Activated CD8-positive, alpha-beta memory T cell treated with anti-CD3 and anti-CD28 coated beads, Interleukin-2, amount 10 ng/mL, durations not matched to agents 7 days and 5 days (primary cell): ENCODE results near the gene IL32. TPM values are rescaled to one million over a fixed set of nuclear protein-coding genes. Genes with fewer than 3 reads are reported as not detected.

Experiments
- ATAC-seq: fragments of 150-1000 bp; cut with Tn5 transposase; one replicate; pipeline ENCODE4 v1.10.0; 2021; ENCODE audit warnings: moderate library complexity
- CTCF ChIA-PET: fragments of 350-600 bp; sonication (Branson Sonifier 250); formaldehyde crosslinking; loops from one replicate; lab custom pipeline; 2021; ENCODE audit warnings: antibody characterized with exemption; lab: Charles Lee
- DNase-seq: peaks from one replicate; pipeline ENCODE4 v3.0.0-alpha.2; 2020
- H3K27ac Mint-ChIP-seq: one replicate; pipeline ENCODE4 v1.8.0; 2021; ENCODE audit warnings: mild to moderate bottlenecking, mixed read lengths
- H3K27me3 Mint-ChIP-seq: one replicate; pipeline ENCODE4 v1.8.0; 2021; ENCODE audit warnings: mixed read lengths
- H3K36me3 Mint-ChIP-seq: one replicate; pipeline ENCODE4 v1.8.0; 2021; ENCODE audit warnings: mild to moderate bottlenecking, mixed read lengths
- H3K4me1 Mint-ChIP-seq: one replicate; pipeline ENCODE4 v1.8.0; 2021; ENCODE audit warnings: mixed read lengths
- H3K4me3 Mint-ChIP-seq: one replicate; pipeline ENCODE4 v1.8.0; 2021; ENCODE audit warnings: mild to moderate bottlenecking, moderate library complexity, mixed read lengths
- H3K9me3 Mint-ChIP-seq: one replicate; pipeline ENCODE4 v1.8.0; 2022; ENCODE audit warnings: low read depth, mixed read lengths
- total RNA-seq, 2 experiments: library from RNA; stranded (reverse); gene quantifications; one replicate each; pipeline ENCODE4 v1.2.3, GENCODE V29; 2021

IL32 gene
- total RNA-seq, 2 experiments from 2014 or later: 2,870 to 3,468 TPM

DNA sequence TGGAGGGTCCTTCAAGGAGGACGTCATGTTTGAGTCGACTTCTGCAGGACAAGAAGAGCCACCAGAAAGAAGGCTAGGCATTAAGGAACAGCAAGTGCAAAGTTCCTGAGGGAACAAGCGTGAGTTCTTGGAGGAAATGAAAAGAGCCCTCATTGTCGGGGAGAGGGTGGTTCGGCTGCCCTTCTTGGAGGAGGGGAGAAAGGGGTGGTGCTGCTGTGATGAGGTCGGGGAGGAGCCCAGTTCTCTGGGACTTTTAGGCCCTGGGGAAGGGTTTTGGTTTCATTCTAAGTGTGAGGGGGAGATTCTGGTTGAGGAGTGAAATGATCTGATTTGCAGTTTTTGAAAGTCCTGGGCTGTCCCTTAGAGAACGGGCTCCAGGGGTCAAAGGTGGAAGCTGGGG, 32.8 kb upstream of the IL32 start:
- no peaks in the 10 kb centered on the region for H3K9me3 Mint-ChIP-seq
- peaks cover 72% of the 10 kb centered on the region for H3K27me3 Mint-ChIP-seq
- no peak overlapping the region for H3K27ac Mint-ChIP-seq
- H3K36me3 Mint-ChIP-seq: peaks cover 2% of the 10 kb centered on the region
- peaks cover 39% of the 10 kb centered on the region for H3K4me1 Mint-ChIP-seq
- CTCF ChIA-PET: interaction anchor here (0.6 to 17.9 kb wide), 14 partner anchors 9 to 96 kb away, joined by 3 to 370 read pairs (median 26); partner anchors contain the start of genes CLDN6, CLDN9, HCFC1R1 and MMP25
- ATAC-seq (no peak), DNase-seq (no peak)
- H3K4me3 Mint-ChIP-seq: no peak overlapping the region

- Mint-ChIP-seq H3K9me3 (no peaks in the 10 kb centered on the region), H3K27ac (no peak overlapping the region), H3K4me3 (no peak overlapping the region), H3K4me1 (peaks cover 19% of the 10 kb centered on the region), H3K36me3 (peaks cover 2% of the 10 kb centered on the region), H3K27me3 (peaks cover 80% of the 10 kb centered on the region)
- CTCF ChIA-PET: interaction anchor here (1.0 to 17.9 kb wide), 7 partner anchors 9 to 93 kb away, joined by 3 to 370 read pairs (median 28); partner anchors contain the start of genes CLDN9, HCFC1R1, MMP25 and THOC6
- ATAC-seq: no peak
- no peak for DNase-seq
These were observed 30.0 kb upstream of the IL32 start for GRCh38 chr16:3035289-3035971.

GRCh38 chr16:3035972-3036725, 29.3 kb upstream of the IL32 start:
- ATAC-seq (peak; percentile 15), DNase-seq (no peak)
- H3K27me3 Mint-ChIP-seq: peaks cover 77% of the 10 kb centered on the region
- H3K27ac Mint-ChIP-seq: no peak overlapping the region
- H3K4me3 Mint-ChIP-seq: no peak overlapping the region
- CTCF ChIA-PET: interaction anchor here (3.8 to 17.9 kb wide), 5 partner anchors 9 to 93 kb away, joined by 23 to 370 read pairs (median 185); partner anchors contain the start of genes CLDN9, HCFC1R1, MMP25 and THOC6
- no peaks in the 10 kb centered on the region for H3K9me3 Mint-ChIP-seq
- H3K36me3 Mint-ChIP-seq: peaks cover 2% of the 10 kb centered on the region
- H3K4me1 Mint-ChIP-seq: peaks cover 19% of the 10 kb centered on the region

DNA sequence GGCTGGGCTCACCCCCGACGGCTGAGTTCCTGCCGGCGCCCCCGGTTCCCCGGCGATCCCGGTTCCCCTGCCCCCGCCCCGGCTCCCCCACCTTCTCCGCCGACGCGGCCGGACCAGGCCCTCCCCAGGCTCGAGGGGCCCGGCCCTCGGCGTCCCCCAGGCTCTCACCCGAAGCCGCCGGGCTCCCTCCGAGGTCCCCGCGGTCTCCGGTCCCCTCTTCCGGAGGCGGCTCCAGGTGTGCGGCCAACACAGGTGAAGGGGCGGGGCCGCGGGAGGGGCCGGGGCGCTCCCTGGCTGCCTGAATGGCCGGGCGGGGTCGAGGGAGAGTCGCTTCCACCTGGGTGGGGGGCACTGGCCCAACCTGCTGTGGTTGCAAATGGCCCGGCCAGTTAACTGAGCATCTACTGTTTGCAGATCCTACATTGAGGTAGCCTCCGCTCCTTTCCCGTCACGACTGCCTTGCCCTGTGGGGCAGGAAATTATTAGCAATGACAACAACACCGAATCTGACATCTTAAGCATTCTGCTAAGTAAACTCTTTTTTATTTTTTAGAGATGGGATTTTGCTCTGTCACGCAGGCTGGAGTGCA, 28.6 kb upstream of the IL32 start, which contains the start of gene BICDL2:
Gene BICDL2, minus strand, starts transcription at position 219 of the 590 bp plus-strand sequence. CDS start 1,448 bp downstream, outside the sequence.
- Mint-ChIP-seq H3K36me3 (peaks cover 2% of the 10 kb centered on the region), H3K9me3 (no peaks in the 10 kb centered on the region), H3K27ac (no peak within 1 kb of the TSS), H3K4me1 (peaks cover 17% of the 10 kb centered on the region), H3K4me3 (peak within 1 kb of the TSS; percentile 18), H3K27me3 (peaks cover 75% of the 10 kb centered on the region)
- ATAC-seq (no peak), DNase-seq (no peak)
- CTCF ChIA-PET: interaction anchor here (0.7 to 15.3 kb wide), 5 partner anchors 7 to 56 kb away, joined by 4 to 342 read pairs (median 28); partner anchors contain the start of genes HCFC1R1, MMP25 and THOC6

DNA sequence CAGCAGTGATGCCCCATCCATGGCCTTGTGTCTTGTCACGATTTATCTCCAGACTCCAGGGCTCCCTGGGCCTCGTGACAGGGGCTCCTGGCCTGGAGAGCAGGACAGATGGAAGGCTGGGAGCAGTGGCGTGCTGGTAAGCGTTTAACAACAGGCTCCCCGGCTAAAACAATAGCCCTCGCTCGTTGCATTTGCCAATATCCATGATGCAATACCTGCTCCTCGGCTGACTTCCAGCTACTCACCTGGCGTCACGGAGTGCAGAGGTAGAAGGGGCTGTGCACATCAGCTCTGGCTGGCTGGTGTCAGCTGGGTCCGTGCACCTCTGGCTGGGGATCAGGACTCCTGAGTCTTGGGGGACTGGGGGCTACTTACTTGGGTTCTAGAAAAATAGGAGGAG, 27.2 kb upstream of the IL32 start:
- no peaks in the 10 kb centered on the region for H3K9me3 Mint-ChIP-seq
- peaks cover 61% of the 10 kb centered on the region for H3K27me3 Mint-ChIP-seq
- H3K27ac Mint-ChIP-seq: no peak overlapping the region
- DNase-seq (no peak), ATAC-seq (no peak)
- H3K4me3 Mint-ChIP-seq: no peak overlapping the region
- CTCF ChIA-PET: interaction anchor here (0.6 to 15.3 kb wide), 4 partner anchors 9 to 241 kb away, joined by 3 to 342 read pairs (median 13); partner anchors contain the start of genes HCFC1R1 and THOC6
- H3K36me3 Mint-ChIP-seq: peaks cover 2% of the 10 kb centered on the region
- H3K4me1 Mint-ChIP-seq: peaks cover 8% of the 10 kb centered on the region

GRCh38 chr16:3038896-3039295, 26.5 kb upstream of the IL32 start:
- no peak for DNase-seq
- Mint-ChIP-seq H3K4me1 (peaks cover 8% of the 10 kb centered on the region), H3K4me3 (no peak overlapping the region), H3K27me3 (peaks cover 58% of the 10 kb centered on the region), H3K9me3 (no peaks in the 10 kb centered on the region), H3K27ac (no peak overlapping the region), H3K36me3 (peaks cover 2% of the 10 kb centered on the region)
- ATAC-seq: no peak
- CTCF ChIA-PET: interaction anchor here (0.6 to 15.3 kb wide), 6 partner anchors 9 to 242 kb away, joined by 3 to 342 read pairs (median 6); partner anchors contain the start of genes HCFC1R1 and THOC6

DNA sequence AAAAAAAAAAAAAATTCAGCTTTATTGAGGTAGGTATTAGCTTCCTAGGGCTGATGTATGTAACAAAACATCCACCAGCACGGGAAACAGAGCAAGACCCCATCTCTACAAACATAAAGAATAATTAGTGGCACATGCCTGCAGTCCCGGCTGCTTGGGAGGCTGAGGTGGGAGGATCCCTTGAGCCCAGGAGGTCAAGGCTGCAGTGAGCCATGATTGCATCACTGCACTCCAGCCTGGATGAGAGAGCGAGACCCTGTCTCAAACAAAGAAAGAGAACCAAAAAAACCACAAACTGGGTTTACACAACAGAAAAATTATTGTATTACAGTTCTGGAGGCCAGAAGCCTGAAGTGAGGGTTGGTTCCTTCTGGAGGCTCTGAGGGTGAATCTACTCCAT, 23.1 kb upstream of the IL32 start:
- CTCF ChIA-PET: interaction anchor here (0.9 to 15.3 kb wide), 4 partner anchors 13 to 87 kb away, joined by 3 to 342 read pairs (median 12); partner anchors contain the start of genes HCFC1R1 and THOC6

GRCh38 chr16:3044708-3045107, 20.7 kb upstream of the IL32 start:
- ATAC-seq: no peak
- peak overlapping the region; percentile 83 for H3K27ac Mint-ChIP-seq

More for the DNA sequence above, 23.1 kb upstream of the IL32 start:
- no peak for DNase-seq
- Mint-ChIP-seq H3K4me3 (no peak overlapping the region), H3K36me3 (peaks cover 4% of the 10 kb centered on the region), H3K9me3 (no peaks in the 10 kb centered on the region), H3K4me1 (peaks cover 17% of the 10 kb centered on the region), H3K27me3 (peaks cover 37% of the 10 kb centered on the region), H3K27ac (no peak overlapping the region)
- no peak for ATAC-seq

GRCh38 chr16:3045758-3046640, 19.4 kb upstream of the IL32 start, which contains the start of gene MMP25:
MMP25 (plus strand) TSS chr16:3046561; CDS start chr16:3046918, 357 bp downstream.
- Mint-ChIP-seq H3K27ac (peak within 1 kb of the TSS; percentile 83), H3K4me1 (peaks cover 47% of the 10 kb centered on the region), H3K9me3 (no peaks in the 10 kb centered on the region), H3K36me3 (peaks cover 22% of the 10 kb centered on the region), H3K4me3 (peak within 1 kb of the TSS; percentile 88), H3K27me3 (peaks cover 10% of the 10 kb centered on the region)
- CTCF ChIA-PET: interaction anchor here (0.6 to 15.3 kb wide), 6 partner anchors 12 to 88 kb away, joined by 3 to 342 read pairs (median 4); partner anchors contain the start of genes HCFC1R1, THOC6, TNFRSF12A and ZNF213
- peak; percentile 52 for ATAC-seq
- DNase-seq: peak; percentile 60

More at GRCh38 chr16:3044708-3045107, 20.7 kb upstream of the IL32 start:
- H3K9me3 Mint-ChIP-seq: no peaks in the 10 kb centered on the region
- peak overlapping the region; percentile 88 for H3K4me3 Mint-ChIP-seq
- peaks cover 34% of the 10 kb centered on the region for H3K4me1 Mint-ChIP-seq
- CTCF ChIA-PET: interaction anchor here (1.0 to 15.3 kb wide), 7 partner anchors 14 to 85 kb away, joined by 3 to 342 read pairs (median 4); partner anchors contain the start of genes HCFC1R1, IL32, THOC6 and TNFRSF12A
- no peak for DNase-seq
- H3K27me3 Mint-ChIP-seq: peaks cover 17% of the 10 kb centered on the region
- H3K36me3 Mint-ChIP-seq: peaks cover 14% of the 10 kb centered on the region

DNA sequence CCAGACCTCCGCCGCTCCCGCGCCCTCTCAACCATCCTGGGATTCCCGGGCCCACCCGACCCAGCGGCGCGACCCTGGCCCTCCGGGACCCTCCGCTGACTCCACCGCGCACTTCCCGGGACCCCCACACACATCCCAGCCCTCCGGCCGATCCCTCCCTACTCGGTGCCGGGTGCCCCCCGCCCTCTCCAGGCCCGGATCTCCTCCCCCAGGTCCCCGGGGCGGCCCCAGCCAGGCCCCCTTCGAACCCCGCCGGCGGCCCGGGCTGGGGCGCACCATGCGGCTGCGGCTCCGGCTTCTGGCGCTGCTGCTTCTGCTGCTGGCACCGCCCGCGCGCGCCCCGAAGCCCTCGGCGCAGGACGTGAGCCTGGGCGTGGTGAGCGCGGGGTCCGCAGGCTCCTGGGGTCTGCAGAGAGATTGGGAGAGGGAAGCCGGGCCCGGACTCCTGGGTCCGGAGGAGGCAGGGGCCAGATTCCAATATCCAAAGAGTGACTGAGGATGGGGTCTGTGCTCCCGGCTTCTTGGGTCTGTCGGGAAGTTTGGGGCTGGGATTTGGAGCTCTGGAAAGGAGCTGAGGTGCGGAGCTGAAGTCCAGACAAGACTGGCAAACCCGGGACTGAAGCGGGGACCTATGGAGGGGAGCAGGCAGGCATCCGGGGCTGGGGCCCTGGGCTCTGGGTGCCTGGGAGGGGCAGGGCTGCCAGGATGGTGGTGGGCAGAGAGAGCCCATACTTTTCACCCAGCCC, 18.6 kb upstream of the IL32 start:
- Mint-ChIP-seq H3K4me1 (peaks cover 55% of the 10 kb centered on the region), H3K27me3 (peaks cover 10% of the 10 kb centered on the region), H3K27ac (peak overlapping the region; percentile 82), H3K36me3 (peaks cover 29% of the 10 kb centered on the region), H3K4me3 (peak overlapping the region; percentile 82), H3K9me3 (no peaks in the 10 kb centered on the region)
- ATAC-seq: peak; percentile 28
- CTCF ChIA-PET: interaction anchor here (0.9 to 15.3 kb wide), 12 partner anchors 10 to 120 kb away, joined by 3 to 342 read pairs (median 5); partner anchors contain the start of genes HCFC1R1, IL32, THOC6 and ZNF213
- DNase-seq: peak; percentile 61

DNA sequence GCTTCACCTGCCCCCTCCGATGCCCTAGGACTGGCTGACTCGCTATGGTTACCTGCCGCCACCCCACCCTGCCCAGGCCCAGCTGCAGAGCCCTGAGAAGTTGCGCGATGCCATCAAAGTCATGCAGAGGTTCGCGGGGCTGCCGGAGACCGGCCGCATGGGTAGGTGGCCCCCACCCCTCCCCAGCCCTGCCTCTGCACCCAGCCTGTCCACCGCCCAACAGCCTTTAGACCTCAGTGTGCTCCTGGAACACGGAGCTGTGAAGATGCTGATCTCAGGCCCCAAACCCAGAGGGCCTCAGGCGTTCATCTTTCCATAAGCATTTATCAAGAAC, 18.1 kb upstream of the IL32 start:
- peaks cover 59% of the 10 kb centered on the region for H3K4me1 Mint-ChIP-seq
- ATAC-seq: no peak
- no peaks in the 10 kb centered on the region for H3K9me3 Mint-ChIP-seq
- DNase-seq: peak; percentile 51
- CTCF ChIA-PET: interaction anchor here (0.9 to 15.3 kb wide), 14 partner anchors 9 to 462 kb away, joined by 3 to 342 read pairs (median 4); partner anchors contain the start of genes HCFC1R1, IL32, THOC6 and ZNF213
- H3K4me3 Mint-ChIP-seq: peak overlapping the region; percentile 82
- peaks cover 10% of the 10 kb centered on the region for H3K27me3 Mint-ChIP-seq
- H3K27ac Mint-ChIP-seq: peak overlapping the region; percentile 82
- H3K36me3 Mint-ChIP-seq: peaks cover 33% of the 10 kb centered on the region
